Activated T-helper 9 cell treated with anti-CD3 and anti-CD28 coated beads, Interleukin-2, amount 50 U/mL, for 16 hours (primary cell): Measurements from ENCODE around the gene XRCC6.
"Not testable (repeated sequence)": the region's sequence is repeated elsewhere in the genome, so short reads cannot be mapped to it uniquely, and the experiment has no call there.

Source experiments
- DNase-seq: peaks from one replicate; pipeline ENCODE4 v3.0.0-alpha.2; 2020; ENCODE audit warnings: low read depth

Gene XRCC6

GRCh38 chr22:41598891-41599635, 22.0 kb upstream of the XRCC6 start:
- DNase-seq: no peak

GRCh38 chr22:41600976-41601375, 20.1 kb upstream of the XRCC6 start:
- DNase-seq: no peak

GRCh38 chr22:41603873-41604332, 17.2 kb upstream of the XRCC6 start:
- DNase-seq: peak; percentile 41

GRCh38 chr22:41608386-41608785, 12.7 kb upstream of the XRCC6 start:
- no peak for DNase-seq

- DNase-seq: no peak
Measured at GRCh38 chr22:41612603-41613306, 8.3 kb upstream of the XRCC6 start.

- DNase-seq: no peak
Measured at GRCh38 chr22:41613456-41613855, 7.6 kb upstream of the XRCC6 start.

GRCh38 chr22:41619979-41620588, 1.0 kb upstream of the XRCC6 start:
- DNase-seq: peak; percentile 38

- DNase-seq: no peak
Measured at GRCh38 chr22:41620589-41621098, 451 bp upstream of the XRCC6 start, which contains the start of gene DESI1. Gene DESI1 (minus strand): TSS chr22:41621043. CDS start chr22:41620839, 204 bp downstream.

- DNase-seq: no peak
Measured at GRCh38 chr22:41621911-41622179, 750 bp downstream of the XRCC6 start.

GRCh38 chr22:41625577-41625976, 4.5 kb downstream of the XRCC6 start:
- DNase-seq: no peak

- not testable (repeated sequence) for DNase-seq
Measured at GRCh38 chr22:41631115-41631514, 10.0 kb downstream of the XRCC6 start.

- DNase-seq: not testable (repeated sequence)
Measured at GRCh38 chr22:41631615-41632014, 10.5 kb downstream of the XRCC6 start.

- not testable (repeated sequence) for DNase-seq
Measured at GRCh38 chr22:41634610-41635009, 13.5 kb downstream of the XRCC6 start.

GRCh38 chr22:41636467-41636866, 15.4 kb downstream of the XRCC6 start:
- DNase-seq: no peak

- DNase-seq: not testable (repeated sequence)
Measured at GRCh38 chr22:41637623-41638022, 16.5 kb downstream of the XRCC6 start.

- DNase-seq: no peak
Measured at GRCh38 chr22:41638124-41638523, 17.0 kb downstream of the XRCC6 start.

- DNase-seq: no peak
Measured at GRCh38 chr22:41638748-41639147, 17.7 kb downstream of the XRCC6 start.

- no peak for DNase-seq
Measured at GRCh38 chr22:41641854-41642253, 20.8 kb downstream of the XRCC6 start.

GRCh38 chr22:41642331-41643110, 21.4 kb downstream of the XRCC6 start:
- DNase-seq: no peak

- DNase-seq: no peak
Measured at GRCh38 chr22:41647771-41648170, 26.7 kb downstream of the XRCC6 start.

GRCh38 chr22:41648432-41648831, 27.3 kb downstream of the XRCC6 start:
- DNase-seq: no peak

GRCh38 chr22:41650229-41650628, 29.1 kb downstream of the XRCC6 start:
- DNase-seq: no peak
